ENCODE measurements around the gene ZNF740. TPM values are rescaled to one million over a fixed set of nuclear protein-coding genes. Genes with fewer than 3 reads are reported as not detected.

ZNF740 gene
- polyA plus RNA-seq, 1 of the 3 experiments (the other 2 are of a cell fraction): 14.6 TPM

DNA sequence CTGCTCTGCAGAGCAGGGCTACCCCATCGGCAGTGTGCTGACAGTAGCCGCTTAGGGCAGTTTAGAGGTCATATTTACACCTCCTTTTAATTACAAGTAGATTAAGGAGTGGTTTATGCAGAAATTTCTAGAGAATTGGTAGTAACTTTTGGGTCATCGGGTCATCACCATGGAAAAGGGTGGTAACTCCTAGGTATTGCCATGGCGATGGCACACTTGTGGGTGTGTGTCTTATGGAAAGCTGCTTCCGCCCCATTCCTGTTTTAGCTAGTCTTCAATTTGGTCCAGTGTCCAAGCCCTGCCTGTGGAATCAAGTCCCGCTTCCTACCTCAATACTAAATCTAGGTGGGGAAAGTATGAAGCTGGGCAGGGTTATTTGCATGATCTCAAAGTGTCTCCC, 29.5 kb upstream of the ZNF740 start:
- H3K79me2 ChIP-seq (ENCODE audit: insufficient read depth): no peaks in the 10 kb centered on the region
- 77% methylated on average over 6 of the region's 6 CpGs for WGBS (ENCODE audit: low lambda C conversion rate)
- H3K9me3 ChIP-seq: no peaks in the 10 kb centered on the region
- no peak overlapping the region for H3K4me2 ChIP-seq
- H3K36me3 ChIP-seq (replicated peaks in 1 of 2; ENCODE audit: control insufficient read depth in 1 of 2, insufficient read depth in 2 of 2, low read length in 1 of 2): no peaks in the 10 kb centered on the region
- H3K4me3 ChIP-seq (ENCODE audit: low read depth in 2 of 2, low read length in 1 of 2): no peak overlapping the region
- H2AFZ ChIP-seq (ENCODE audit: low read depth): no peak overlapping the region
- peaks cover 7% of the 10 kb centered on the region for H3F3A ChIP-seq (replicated peaks; ENCODE audit: insufficient read depth)
- no peak for DNase-seq
- CTCF ChIA-PET: interaction anchor here (0.7 to 1.2 kb wide), 5 partner anchors 9 to 106 kb away, joined by 3 to 5 read pairs (median 3); no protein-coding TSS in a partner anchor
- H4K20me1 ChIP-seq (ENCODE audit: insufficient read depth): no peaks in the 10 kb centered on the region
- POLR2A ChIA-PET: no interaction called here
- no peaks in the 10 kb centered on the region; a peak in 1 of 4 replicates for H3K4me1 ChIP-seq (ENCODE audit: control insufficient read depth in 1 of 2, insufficient read depth in 2 of 2, low read depth in 1 of 2, low read length in 1 of 2)
- no peak overlapping the region for H3K9ac ChIP-seq
- no peaks in the 10 kb centered on the region for H3K27me3 ChIP-seq (ENCODE audit: insufficient read depth)
- H3K9me2 ChIP-seq: no peaks in the 10 kb centered on the region
- TF ChIP-seq EP300 (IDR thresholded peaks at IDR 0.05; ENCODE audit: borderline replicate concordance in 1 of 2, low read depth in 1 of 2, low read length in 1 of 2) (no peak), TEAD4 (IDR thresholded peaks at IDR 0.05; ENCODE audit: borderline replicate concordance, insufficient read depth) (no peak), EZH2phosphoT487 (IDR thresholded peaks at IDR 0.05; ENCODE audit: borderline replicate concordance, low read depth) (no peak), TAF1 (IDR thresholded peaks at IDR 0.05; ENCODE audit: borderline replicate concordance, low read depth, low read length) (no peak), FOXM1 (IDR thresholded peaks at IDR 0.05; ENCODE audit: low read depth) (no peak)
- H3K27ac ChIP-seq (ENCODE audit: low read depth in 2 of 2, low read length in 1 of 2): no peak overlapping the region

DNA sequence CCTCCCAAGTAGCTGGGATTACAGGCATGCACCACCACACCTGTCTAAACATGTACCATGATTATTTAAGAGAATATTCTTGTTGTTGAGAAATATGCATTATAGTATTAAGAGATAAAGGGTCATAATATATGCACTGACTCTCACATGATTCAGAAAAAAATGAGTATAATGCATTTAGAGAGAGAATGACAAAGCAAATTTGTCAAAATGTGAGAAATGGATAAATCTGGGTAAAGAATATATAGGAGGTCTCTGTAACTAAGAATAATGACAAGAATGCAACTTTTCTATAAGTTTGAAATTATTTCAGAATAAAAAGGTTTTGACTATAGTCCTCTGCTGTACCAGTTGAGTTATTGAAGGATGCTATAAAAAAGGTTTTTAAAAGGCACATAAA, 28.1 kb upstream of the ZNF740 start:
- TF ChIP-seq YY1 (IDR thresholded peaks at IDR 0.05; ENCODE audit: low read depth) (no peak), SIN3A (IDR thresholded peaks at IDR 0.05; ENCODE audit: borderline replicate concordance, low read depth, low read length) (no peak), ELF1 (IDR thresholded peaks at IDR 0.05) (no peak), POLR2AphosphoS5 (IDR thresholded peaks at IDR 0.05; ENCODE audit: low read depth, low read length) (no peak), TAF1 (IDR thresholded peaks at IDR 0.05; ENCODE audit: borderline replicate concordance, low read depth, low read length) (no peak), GABPA (IDR thresholded peaks at IDR 0.05; ENCODE audit: low read depth) (no peak), RFX5 (IDR thresholded peaks at IDR 0.05; ENCODE audit: low read length) (no peak), FOXJ3 (CRISPR knock-in tag; IDR thresholded peaks at IDR 0.05) (no peak), RXRA (IDR thresholded peaks at IDR 0.05; ENCODE audit: borderline replicate concordance, low read depth) (no peak), EP300 (IDR thresholded peaks at IDR 0.05; ENCODE audit: borderline replicate concordance in 1 of 2, low read depth in 1 of 2, low read length in 1 of 2) (no peak), ZBTB33 (IDR thresholded peaks at IDR 0.05; ENCODE audit: borderline replicate concordance, low read depth) (no peak), FOXM1 (IDR thresholded peaks at IDR 0.05; ENCODE audit: low read depth) (no peak)
- TF ChIP-seq, protein P1, sequence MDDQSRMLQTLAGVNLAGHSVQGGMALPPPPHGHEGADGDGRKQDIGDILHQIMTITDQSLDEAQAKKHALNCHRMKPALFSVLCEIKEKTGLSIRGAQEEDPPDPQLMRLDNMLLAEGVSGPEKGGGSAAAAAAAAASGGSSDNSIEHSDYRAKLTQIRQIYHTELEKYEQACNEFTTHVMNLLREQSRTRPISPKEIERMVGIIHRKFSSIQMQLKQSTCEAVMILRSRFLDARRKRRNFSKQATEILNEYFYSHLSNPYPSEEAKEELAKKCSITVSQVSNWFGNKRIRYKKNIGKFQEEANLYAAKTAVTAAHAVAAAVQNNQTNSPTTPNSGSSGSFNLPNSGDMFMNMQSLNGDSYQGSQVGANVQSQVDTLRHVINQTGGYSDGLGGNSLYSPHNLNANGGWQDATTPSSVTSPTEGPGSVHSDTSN (IDR thresholded peaks at IDR 0.05): no peak
- TF ChIP-seq, protein P2, sequence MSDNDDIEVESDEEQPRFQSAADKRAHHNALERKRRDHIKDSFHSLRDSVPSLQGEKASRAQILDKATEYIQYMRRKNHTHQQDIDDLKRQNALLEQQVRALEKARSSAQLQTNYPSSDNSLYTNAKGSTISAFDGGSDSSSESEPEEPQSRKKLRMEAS (IDR thresholded peaks at IDR 0.05; ENCODE audit: low read depth): no peak

More for the DNA sequence above, 28.1 kb upstream of the ZNF740 start:
- Histone ChIP-seq H3K9ac (no peak overlapping the region), H3K4me2 (no peak overlapping the region), H4K20me1 (ENCODE audit: insufficient read depth) (no peaks in the 10 kb centered on the region), H2AFZ (ENCODE audit: low read depth) (no peak overlapping the region), H3K4me3 (ENCODE audit: low read depth in 2 of 2, low read length in 1 of 2) (no peak overlapping the region), H3K79me2 (ENCODE audit: insufficient read depth) (no peaks in the 10 kb centered on the region), H3K9me2 (no peaks in the 10 kb centered on the region), H3K36me3 (replicated peaks in 1 of 2; ENCODE audit: control insufficient read depth in 1 of 2, insufficient read depth in 2 of 2, low read length in 1 of 2) (no peaks in the 10 kb centered on the region), H3K9me3 (no peaks in the 10 kb centered on the region), H3F3A (replicated peaks; ENCODE audit: insufficient read depth) (peaks cover under 1% of the 10 kb centered on the region), H3K4me1 (ENCODE audit: control insufficient read depth in 1 of 2, insufficient read depth in 2 of 2, low read depth in 1 of 2, low read length in 1 of 2) (no peaks in the 10 kb centered on the region; a peak in 1 of 4 replicates), H3K27ac (ENCODE audit: low read depth in 2 of 2, low read length in 1 of 2) (no peak overlapping the region), H3K27me3 (ENCODE audit: insufficient read depth) (no peaks in the 10 kb centered on the region)
- CTCF ChIA-PET: interaction anchor here (1.0 to 1.2 kb wide), 2 partner anchors 45 to 169 kb away, joined by 3 to 5 read pairs; partner anchors contain the start of gene AAAS
- POLR2A ChIA-PET: no interaction called here
- no peak for DNase-seq
